ENCODE data around the gene SACS. TPM values are rescaled to one million over a fixed set of nuclear protein-coding genes. Genes with fewer than 3 reads are reported as not detected.

The SACS gene
- total and polyA plus RNA-seq, 2 of the 8 experiments (the other 6 are each of a cell fraction or from before 2014, with no cell fraction given), result 11.0 to 54.2 TPM

GRCh38 chr13:23288995-23289394, 144.5 kb downstream of the SACS start:
- no peak overlapping the region for H3K18ac ChIP-seq (ENCODE audit: extremely low read depth, low read length)
- CTCF ChIA-PET (ENCODE audit: partially characterized antibody), result no interaction called here
- no peaks in the 10 kb centered on the region for H4K20me1 ChIP-seq (replicated peaks in 1 of 2; ENCODE audit: control insufficient read depth in 1 of 2, insufficient read depth in 2 of 2, low read length in 2 of 2)
- H3K27ac ChIP-seq (ENCODE audit: low read depth, low read length), result no peak overlapping the region
- no peak overlapping the region for H3K56ac ChIP-seq (replicated peaks; ENCODE audit: insufficient read length, low read depth, low read length)
- H3K36me3 ChIP-seq (ENCODE audit: control insufficient read depth in 2 of 4, insufficient read depth in 4 of 4, low read length in 3 of 4), result no peaks in the 10 kb centered on the region; a peak in 1 of 8 replicates
- no peak overlapping the region for H2AFZ ChIP-seq (ENCODE audit: low read length)
- H2BK15ac ChIP-seq (ENCODE audit: low read length), result no peak overlapping the region
- no peak overlapping the region for H2BK120ac ChIP-seq (replicated peaks; ENCODE audit: low read depth, low read length)
- H2AK5ac ChIP-seq (ENCODE audit: low read depth, low read length), result no peak overlapping the region
- no peak for FAIRE-seq
- H4K91ac ChIP-seq (replicated peaks; ENCODE audit: insufficient read length, low read length), result no peak overlapping the region
- H3K4ac ChIP-seq (replicated peaks; ENCODE audit: insufficient read length, low read depth, low read length), result no peak overlapping the region
- no peak overlapping the region for H4K5ac ChIP-seq (ENCODE audit: insufficient read length, low read depth, low read length)
- H3K79me2 ChIP-seq (ENCODE audit: control insufficient read depth in 1 of 2, insufficient read depth in 2 of 2, low read length in 2 of 2), result no peaks in the 10 kb centered on the region
- no peak for DNase-seq (ENCODE audit: low read depth in 1 of 2, low spot score in 2 of 2)
- H3K14ac ChIP-seq (ENCODE audit: insufficient read length), result no peak overlapping the region
- H4K8ac ChIP-seq (ENCODE audit: extremely low read depth, insufficient read depth, low read length), result no peak overlapping the region
- 75% methylated on average over 7 of the region's 7 CpGs; no CpG with 5 or more reads in 1 of the 2 experiments for WGBS, 2 experiments (ENCODE audit: extremely low coverage in 1 of 2, insufficient coverage in 1 of 2, insufficient read length in 1 of 2, insufficient replicate concordance in 2 of 2, low coverage in 1 of 2, low lambda C conversion rate in 2 of 2, missing lambda C conversion rate in 1 of 2)
- H3K27me3 ChIP-seq (replicated peaks in 1 of 4; ENCODE audit: control insufficient read depth in 3 of 4, extremely low read depth in 1 of 4, insufficient read depth in 3 of 4, low read length in 3 of 4), result no peaks in the 10 kb centered on the region
- H2BK20ac ChIP-seq (ENCODE audit: low read length), result no peak overlapping the region
- no peak overlapping the region for H2BK5ac ChIP-seq (ENCODE audit: low read depth, low read length)
- H2BK12ac ChIP-seq (ENCODE audit: low read depth, low read length), result no peak overlapping the region
- H3K9me3 ChIP-seq (ENCODE audit: insufficient read depth in 2 of 2, low read depth in 1 of 2, low read length in 1 of 2), result no peaks in the 10 kb centered on the region
- H3K4me3 ChIP-seq (ENCODE audit: extremely low read depth in 1 of 4, insufficient read depth in 2 of 4, low read depth in 3 of 4, low read length in 4 of 4), result no peak overlapping the region
- no peaks in the 10 kb centered on the region for H3K79me1 ChIP-seq (ENCODE audit: low read depth, low read length)
- no peaks in the 10 kb centered on the region for H3K23me2 ChIP-seq (ENCODE audit: low read depth, low read length)
- H3K23ac ChIP-seq (ENCODE audit: insufficient read length), result no peak overlapping the region
- H3K4me2 ChIP-seq (ENCODE audit: insufficient read depth in 1 of 2, low read depth in 2 of 2, low read length in 2 of 2), result no peak overlapping the region
- H3K4me1 ChIP-seq (replicated peaks in 1 of 4; ENCODE audit: control insufficient read depth in 3 of 4, insufficient read depth in 4 of 4, low read length in 3 of 4), result no peaks in the 10 kb centered on the region
- POLR2A ChIA-PET (ENCODE audit: partially characterized antibody), result no interaction called here
- no peak for TF ChIP-seq RBBP5 (IDR thresholded peaks at IDR 0.05; ENCODE audit: borderline replicate concordance, low read depth, low read length)
- no peak for TF ChIP-seq KDM5A (IDR thresholded peaks at IDR 0.05; ENCODE audit: low read length)
- TF ChIP-seq MAX (IDR thresholded peaks at IDR 0.05), result no peak
- no peak for TF ChIP-seq SP1 (IDR thresholded peaks at IDR 0.05; ENCODE audit: low read depth, low read length)
- no peak for TF ChIP-seq SP4 (IDR thresholded peaks at IDR 0.05; ENCODE audit: low read length)
- TF ChIP-seq JUND (IDR thresholded peaks at IDR 0.05; ENCODE audit: low read length), result no peak
- no peak overlapping the region for H3K9ac ChIP-seq (replicated peaks in 1 of 4; ENCODE audit: extremely low read depth in 1 of 4, low read depth in 3 of 4, low read length in 3 of 4)

All from H1 (cell line).